HL-60/S4 (cell line): ENCODE results near the gene FAM161B.
"Not testable (repeated sequence)": the region's sequence is repeated elsewhere in the genome, so short reads cannot be mapped to it uniquely, and the experiment has no call there.

Source experiments
- in situ Hi-C: fragments of 300-500 bp; cut with MboI; formaldehyde crosslinking; loops from 2 replicates; pipeline ENCODE4 v1.14.3; 2022; ENCODE audit warnings: low sequenced_read_pairs

FAM161B gene

DNA sequence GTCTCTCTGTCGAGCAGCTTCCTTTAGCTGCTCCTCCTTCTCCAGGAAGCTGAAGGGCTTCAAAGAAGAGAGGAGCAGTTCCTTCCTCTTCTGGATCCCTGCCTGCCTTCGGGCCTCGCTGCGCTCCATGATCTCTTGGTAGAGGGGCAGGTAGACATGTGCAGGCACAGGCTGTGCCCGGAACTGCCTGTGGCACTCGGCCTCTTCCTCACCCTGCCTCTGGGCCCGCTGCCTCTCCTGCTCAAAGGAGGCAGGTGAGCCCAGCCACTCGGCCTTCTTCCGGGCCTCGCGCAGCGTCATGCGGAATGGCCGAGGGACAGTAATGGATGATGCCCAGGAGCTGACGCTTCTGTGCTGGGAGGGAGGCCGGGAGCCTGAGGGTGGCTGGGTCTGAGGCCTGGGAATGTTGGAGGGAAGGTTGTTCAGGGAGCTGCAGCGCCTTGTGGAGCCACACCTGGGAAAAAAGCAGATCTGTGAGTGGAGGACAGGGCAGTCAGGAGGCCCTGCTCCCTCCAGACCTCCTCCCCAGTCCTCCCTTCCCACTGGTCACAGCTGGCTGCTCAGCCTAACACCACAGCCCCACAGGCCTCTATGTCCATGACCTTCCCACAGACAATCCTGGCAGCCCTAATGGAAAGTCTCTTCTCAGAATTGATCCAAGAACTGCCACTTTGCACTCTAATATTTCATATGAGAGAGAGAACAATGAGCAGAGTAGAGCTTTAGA, 5.3 kb downstream of the FAM161B start:
- in situ Hi-C loops = no loop called here

DNA sequence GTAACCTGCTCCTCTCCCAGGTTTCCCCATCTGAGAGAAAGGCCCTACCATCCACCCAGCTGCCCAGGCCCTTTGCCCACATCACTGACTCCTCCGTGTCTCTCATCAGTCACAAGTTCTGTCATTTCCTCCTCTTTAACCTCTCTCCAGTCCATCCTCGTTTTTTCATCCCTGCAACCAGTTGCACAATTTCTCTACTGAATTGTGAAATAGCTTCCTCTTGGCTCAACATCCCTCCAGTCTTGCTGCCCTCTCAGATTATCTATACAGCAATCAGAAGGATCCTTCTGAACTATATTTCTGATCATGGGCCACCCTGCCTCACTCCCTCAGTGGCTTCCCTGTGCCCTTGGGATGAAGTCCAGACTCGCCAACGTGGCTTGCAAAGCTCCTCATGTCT, 6.8 kb downstream of the FAM161B start:
- in situ Hi-C loops = no loop called here

DNA sequence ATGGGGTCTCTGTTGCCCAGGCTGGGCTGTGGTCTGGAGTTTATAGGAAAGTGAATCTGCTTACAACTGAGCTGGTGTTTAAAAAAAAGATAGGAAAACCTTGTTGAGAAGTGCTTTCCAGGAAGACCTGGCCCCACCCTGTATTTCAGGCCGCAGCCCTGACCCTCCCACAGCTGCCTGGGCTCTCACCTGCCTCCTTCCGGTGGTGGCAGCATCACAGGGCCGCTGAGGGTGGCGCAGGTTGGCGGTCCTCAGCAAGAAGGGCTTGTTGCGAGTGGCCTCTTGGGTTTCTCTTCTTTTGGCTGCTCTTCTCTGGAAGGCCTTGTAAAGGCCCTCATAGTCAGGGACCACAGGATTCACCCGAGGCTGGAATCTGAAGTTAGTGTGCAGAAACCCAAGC, 7.7 kb downstream of the FAM161B start:
- in situ Hi-C loops = no loop called here

DNA sequence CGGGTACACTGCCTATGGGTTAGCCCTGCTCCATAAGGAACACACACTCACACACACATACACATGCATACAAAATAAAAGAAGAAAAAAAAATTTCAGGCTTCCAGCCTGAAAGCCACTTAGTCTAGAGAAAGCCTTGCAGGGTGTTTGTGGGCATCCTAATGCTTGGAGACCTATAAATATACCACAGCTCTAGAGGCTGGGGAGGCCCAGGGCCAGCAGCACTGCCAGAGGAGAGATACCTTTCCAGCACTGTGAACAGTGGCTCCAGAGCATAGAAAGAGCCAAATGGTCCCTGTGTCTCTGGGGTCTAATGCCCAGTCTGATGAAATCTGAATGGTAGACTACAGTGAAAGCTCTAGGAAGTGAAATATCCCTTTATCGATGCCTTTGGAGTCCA, 12.9 kb downstream of the FAM161B start:
- in situ Hi-C loops = no loop called here

DNA sequence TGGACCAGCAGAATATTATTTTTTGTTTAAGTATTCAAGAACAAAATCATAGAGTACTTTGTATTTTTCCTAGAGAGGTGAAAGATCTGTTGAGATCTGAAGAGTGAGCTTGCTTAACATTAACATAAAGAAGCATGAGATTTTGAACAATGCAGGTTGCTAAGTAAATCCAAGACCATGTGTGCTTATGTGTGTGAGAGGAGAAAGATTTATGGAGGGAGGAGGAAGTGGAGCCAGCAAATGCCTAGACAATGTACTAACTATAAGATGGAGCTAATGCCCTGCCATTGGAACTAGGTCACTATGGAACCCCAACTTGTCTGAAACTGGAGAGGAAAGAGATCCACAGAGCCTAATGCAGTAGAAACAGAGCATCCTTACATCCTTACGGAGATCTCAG, 13.3 kb downstream of the FAM161B start:
- in situ Hi-C loops = no loop called here

DNA sequence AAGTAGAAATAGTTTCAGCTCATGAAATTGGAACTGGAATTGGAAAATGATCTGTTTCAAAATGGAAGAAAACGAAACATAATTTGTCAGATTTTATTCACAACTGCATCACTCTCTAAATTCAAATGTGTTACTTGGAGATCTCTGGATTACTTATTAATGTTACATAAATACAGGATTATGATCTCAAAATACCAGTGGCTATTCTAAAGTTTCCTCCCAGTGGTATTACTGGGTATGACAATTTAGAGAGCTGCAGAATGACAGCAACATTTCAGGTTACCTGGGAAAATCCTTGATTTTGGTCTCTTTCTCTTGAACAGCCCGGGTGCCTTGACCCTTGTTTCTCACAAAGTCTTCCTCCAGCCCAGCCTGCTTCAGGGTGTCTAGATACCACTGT, 14.2 kb downstream of the FAM161B start:
- in situ Hi-C loops = no loop called here

DNA sequence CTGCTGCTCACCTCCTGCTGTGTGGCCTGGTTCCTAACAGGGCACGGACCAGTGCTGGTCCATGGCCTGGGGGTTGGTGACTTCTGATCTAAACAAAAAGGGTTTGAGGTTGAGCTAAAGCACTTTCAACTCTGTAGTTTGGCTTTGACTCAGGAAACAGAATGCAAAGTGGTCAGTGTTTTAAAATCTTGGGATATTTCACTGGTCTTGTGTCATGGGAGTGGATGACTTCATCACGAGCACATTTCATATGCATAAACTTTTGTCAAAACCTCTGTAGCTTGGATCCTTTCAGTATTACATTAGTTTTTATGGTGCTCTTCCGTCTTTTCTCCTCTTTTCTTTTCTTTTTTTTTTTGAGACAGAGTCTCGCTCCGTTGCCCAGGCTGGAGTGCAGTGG, 25.6 kb downstream of the FAM161B start:
- in situ Hi-C loops = no loop called here

DNA sequence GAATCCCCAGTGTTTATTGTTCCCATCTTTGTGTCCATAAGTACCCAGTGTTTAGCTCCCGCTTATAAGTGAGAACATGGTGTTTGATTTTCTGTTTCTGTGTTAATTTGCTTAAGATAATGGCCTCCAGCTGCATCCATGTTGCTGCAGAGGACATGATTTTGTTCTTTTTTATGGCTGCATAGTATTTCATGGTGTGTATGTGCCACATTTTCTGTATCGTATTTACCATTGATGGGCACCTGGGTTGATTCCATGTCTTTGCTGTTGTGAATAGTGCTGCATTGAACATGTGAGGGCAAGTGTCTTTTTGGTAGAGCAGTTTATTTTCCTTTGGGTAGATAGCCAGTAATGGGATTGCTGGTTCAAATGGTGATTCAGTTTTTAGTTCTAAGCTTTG, 30.4 kb downstream of the FAM161B start:
- in situ Hi-C loops = not testable (repeated sequence)

DNA sequence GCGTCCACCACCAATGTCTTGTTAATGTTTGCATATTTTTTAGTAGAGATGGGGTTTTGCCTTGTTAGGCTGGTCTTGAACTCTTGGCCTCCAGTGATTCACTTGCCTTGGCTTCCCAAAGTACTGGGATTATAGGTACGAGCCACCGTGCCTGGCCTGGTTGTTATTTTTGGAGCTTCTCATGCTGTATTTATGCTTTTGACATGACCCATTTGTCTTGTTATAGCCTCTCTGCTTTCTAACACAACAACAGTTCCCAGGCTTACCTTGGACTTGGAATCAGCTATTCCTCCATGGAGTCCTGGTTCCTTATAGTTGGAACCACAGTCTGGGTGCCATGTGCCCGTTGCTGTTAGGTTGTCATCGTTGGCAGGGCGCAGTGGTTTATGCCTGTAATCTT, 33.6 kb downstream of the FAM161B start:
- in situ Hi-C loops = no loop called here

DNA sequence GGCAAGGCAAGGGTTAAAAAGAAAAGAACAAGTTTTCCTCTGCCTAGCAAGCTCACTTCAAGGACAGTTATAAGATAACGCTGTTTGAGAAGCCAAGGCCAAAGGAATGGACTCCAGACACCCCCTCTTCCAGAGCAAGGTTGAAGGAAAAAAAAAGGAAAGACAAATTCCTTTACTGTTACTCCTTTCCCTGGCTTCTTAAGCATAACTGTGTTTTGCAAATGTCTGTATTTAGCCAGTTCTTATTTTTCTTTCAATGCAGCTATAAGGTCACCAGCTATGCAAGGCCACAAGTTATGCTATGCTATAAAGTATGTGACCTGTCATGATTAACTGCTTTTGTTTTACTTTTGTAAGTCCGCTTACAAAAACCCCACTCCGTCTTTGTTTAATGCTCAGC, 36.6 kb downstream of the FAM161B start:
- in situ Hi-C loops = no loop called here

DNA sequence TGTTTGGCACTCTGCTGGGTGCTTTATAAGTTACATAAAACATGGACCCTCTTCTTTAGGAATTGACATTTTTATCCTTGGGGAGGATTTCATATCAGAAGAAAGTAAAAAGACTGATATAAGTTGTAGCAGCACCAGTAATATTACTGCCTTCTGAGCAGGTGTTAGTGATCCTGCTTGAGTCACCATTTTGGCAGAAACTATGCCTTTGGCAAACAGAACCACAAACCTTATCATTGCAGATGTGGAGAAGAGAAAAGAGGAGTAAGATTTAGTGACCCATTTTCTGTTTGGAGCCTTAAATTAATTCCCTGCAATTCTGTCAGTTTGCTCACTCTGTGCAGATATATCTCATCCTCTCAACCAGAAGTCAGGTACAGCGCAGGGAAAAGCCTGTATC, 40.2 kb downstream of the FAM161B start:
- in situ Hi-C loops = no loop called here

DNA sequence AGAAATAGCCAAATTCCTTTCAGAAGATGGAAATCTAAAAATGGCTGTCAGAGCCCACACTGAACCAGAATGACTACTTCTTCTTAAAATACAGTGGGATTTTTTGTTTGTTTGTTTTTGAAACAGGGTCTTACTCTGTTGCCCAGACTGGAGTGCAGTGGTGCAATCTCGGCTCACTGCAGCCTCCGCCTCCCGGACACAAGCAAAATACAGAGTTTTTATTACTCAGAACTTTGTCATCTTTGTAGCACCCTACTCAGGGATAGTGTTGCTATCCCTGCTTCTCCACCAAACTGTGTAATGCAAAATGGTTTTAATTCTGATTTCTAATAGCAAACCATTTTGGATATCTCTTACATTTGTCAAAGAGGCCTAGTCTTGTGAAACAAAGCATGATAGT, 46.9 kb downstream of the FAM161B start:
- in situ Hi-C loops = no loop called here

DNA sequence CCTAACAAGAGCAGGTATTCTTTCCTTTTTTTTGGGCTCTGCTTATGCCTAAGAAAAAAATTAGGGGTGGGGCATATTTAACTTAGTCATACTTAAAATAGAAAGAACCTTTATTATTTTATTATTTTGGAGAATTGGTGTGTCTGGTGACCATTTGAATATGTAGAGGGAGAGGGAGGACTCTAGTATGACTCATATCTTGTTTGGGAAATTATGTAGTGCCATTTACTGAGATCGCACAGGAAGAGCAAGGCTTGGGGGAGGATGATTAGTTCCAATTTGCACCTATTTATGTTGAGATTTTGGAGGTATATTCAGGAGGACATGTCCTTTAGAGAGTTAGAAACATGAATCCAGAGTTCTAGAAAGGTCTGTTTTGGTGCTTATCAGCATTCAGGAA, 53.4 kb downstream of the FAM161B start:
- in situ Hi-C loops = no loop called here

DNA sequence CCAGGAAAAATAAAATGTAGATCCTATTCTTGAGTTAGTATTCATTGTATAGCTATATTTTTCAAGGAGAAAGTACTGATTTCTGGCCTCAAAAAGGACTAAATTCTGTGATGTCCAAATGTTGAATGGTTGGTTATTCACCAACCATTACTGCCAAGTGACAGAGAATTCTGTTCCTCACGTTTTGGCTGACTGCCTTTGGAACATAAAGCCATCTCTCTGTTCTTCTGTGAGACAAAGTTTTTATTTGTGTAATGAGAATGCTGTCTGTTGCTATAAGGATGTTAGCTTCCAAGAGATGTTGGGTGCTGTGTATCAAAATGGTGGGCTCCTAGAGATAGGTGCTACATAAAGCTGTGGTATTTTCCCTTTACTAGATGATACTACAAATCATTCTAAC, 54.0 kb downstream of the FAM161B start:
- in situ Hi-C loops = no loop called here

DNA sequence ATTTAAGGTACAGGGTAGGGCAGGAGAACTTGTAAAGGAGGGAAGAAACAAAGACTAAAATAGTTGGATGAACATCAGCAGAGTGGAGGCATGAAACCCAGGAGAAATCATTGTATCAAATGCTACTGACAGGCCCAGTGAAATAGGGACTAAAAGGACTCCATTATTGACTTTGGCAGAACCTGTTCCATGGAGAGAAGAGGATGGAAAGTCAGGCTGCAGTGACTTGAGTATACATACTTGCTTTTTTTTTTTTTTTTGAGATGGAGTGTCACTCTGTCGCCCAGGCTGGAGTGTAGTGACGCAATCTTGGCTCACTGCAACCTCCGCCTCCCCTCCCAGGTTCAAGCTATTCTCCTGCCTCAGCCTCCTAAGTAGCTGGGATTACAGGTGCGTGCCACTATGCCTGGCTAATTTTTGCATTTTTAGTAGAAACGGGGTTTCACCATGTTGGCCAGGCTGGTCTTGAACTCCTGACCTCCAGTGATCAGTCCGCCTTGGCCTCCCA, 55.7 kb downstream of the FAM161B start:
- in situ Hi-C loops = not testable (repeated sequence)

DNA sequence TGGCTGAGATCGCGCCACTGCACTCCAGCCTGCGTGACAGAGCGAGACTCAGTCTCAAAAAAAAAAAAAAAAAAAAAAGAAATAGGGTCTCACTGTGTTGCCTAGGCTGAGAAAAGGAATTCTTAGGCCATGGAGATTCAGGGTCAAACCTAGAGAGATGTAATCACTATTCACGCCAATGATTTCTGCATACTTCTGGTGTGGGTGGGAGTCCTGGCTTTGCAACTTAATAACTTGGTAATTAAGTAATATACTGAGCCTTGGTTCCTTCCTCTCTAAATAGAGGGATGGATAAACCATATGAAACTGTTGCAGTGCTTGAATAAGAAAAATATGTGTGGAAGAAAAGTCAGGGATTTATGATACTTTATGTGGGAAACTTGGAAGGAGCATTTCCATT, 60.5 kb downstream of the FAM161B start:
- in situ Hi-C loops = no loop called here

DNA sequence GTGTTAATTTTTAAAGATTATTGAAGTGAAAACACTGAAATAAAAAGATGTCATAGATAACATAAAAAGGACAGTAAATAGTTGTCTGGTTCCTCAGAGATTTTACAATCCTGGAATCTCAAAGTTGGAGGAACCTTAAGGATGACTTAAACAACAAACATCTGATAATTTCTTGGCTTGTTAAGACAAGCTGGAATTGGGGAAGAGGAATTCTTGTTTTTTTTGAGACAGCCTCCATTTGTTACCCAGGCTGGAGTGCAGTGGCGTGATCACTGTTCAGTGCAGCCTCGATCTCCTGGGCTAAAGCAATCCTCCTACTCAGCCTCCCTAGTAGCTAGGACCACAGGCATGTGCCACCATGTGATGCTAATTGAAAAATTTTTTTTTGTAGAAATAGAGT, 60.9 kb downstream of the FAM161B start:
- in situ Hi-C loops = no loop called here

DNA sequence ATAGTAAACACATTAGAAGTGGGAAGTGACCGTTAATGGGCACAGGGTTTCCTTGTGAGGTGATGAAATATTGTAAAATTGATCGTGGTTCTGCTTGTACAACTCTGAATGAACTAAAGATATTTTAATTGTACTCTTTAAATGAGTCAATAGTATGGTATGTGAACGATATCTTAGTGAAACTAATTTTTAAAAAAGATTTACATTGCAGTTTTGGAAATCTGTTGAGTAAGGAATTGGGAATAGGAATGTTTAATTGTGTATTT, 61.5 kb downstream of the FAM161B start:
- in situ Hi-C loops = no loop called here

DNA sequence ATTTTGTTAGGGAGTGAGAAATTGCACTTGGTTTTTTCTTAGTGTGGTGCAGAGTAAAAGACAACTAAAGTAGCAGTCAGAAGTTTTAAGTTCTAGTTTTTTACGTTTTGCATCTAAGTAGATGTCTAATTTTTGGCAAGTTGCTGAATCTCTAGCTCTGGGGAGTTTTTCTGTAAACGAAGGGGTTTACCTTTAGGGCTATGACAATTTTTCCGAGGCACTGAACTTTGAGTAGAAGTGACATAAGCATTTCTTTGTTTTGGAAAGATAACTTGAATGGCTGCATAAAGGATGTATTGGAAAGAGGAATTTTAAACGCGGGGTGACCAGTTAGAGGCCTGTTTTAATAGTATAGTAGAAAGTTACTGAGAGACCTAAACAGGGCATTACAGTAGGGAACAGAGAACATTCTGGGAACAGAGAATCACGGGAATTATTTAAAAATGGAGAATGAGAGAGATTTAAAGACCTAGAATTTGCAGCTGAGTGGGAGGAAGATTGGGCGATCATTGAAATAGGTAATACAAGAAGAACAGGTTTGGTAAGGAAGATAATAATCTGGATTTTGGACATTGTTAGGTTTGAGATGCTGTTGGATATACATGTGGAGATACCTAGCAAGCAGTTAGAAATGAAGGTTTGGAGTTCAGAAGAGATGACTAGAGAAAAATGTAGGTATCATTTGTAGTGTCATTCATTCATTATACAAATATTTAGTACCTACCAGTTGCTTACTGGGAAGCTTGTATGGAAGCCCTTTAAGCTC, 62.0 kb downstream of the FAM161B start:
- in situ Hi-C loops = no loop called here

DNA sequence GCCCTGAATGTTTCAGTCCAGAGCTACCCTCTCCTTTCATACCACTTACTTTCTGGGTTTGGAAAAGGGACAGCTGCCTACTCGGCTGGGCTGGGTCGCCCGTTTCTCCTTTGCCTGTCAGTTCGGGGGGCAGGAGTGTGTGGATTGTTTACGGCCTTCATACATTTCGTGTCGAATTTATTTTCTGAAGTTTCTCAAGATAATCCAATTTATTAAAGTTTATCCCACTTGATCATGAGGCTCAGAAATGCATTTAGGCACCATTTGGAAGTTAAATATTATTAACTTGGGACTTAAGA, 62.6 kb downstream of the FAM161B start:
- in situ Hi-C loops = no loop called here

DNA sequence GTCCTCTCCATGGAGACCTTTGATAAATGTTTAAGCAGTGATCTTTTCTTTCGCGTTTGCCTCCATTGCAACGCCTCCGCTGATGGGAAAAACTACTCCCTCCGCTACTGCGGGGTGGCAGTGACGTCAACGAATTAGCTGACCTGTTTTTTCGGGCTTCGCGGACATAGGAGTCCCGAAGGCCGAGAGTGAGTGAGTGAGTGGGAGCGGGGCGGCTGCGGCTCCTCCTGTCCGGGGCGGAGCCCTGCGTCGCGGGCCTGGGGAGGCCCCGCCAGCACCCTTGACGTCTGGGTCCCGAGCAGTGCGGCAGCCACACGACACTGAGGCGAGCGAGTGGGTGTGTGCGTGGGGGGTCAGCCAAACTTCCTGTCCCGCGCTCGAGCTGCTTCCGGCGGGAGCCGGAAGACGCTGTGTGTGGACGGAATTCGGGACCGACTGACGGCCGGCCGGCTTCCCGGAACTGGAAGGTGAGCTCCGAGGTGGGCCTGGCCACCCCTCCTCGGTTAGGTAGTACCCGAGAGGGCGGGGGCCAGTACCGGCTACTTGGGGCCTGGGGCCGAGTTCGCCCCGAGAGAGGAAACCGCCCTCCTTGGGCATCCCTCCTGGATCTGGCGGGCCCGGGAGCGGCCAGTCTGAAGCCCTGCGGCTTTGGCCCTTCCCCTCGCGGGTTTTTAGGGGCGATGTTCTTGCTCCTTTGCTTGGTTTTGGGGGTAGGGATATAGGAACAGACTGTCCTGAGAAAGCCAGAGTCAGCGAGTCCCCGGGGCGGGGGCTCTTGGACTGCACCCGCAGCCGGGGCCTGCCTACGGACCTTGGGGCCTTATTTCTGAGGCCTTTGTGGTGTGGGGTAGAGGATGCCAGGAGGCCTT, 63.2 kb downstream of the FAM161B start, which contains the start of gene ZNF410:
TSS of gene ZNF410 (plus strand) at position 411 of the 869 bp plus-strand sequence. CDS start 5,317 bp downstream, outside the sequence.
- in situ Hi-C loops = no loop called here
